ENCODE measurements around the gene DET1. TPM values are rescaled to one million over a fixed set of nuclear protein-coding genes. Genes with fewer than 3 reads are reported as not detected.
A peak's percentile ranks its signal among the peaks of the same experiment; 100 is the strongest.

DET1 gene
- total RNA-seq, 1 experiment from 2014 or later, result 9.3 TPM

- DNase-seq (ENCODE audit: low spot score), result peak; percentile 96
These were observed 79.2 kb downstream of the DET1 start, which contains the start of the genes MRPL46 and MRPS11 for GRCh38 chr15:88467073-88467934. Gene MRPL46, minus strand, starts transcription at chr15:88467388. Its CDS starts 11 bp downstream, at chr15:88467377. Gene MRPS11, plus strand, starts transcription at chr15:88467708. Its CDS starts 10 bp downstream, at chr15:88467718.

GRCh38 chr15:88465633-88466224 lies 80.8 kb downstream of the DET1 start:
- DNase-seq (ENCODE audit: low spot score), result peak; percentile 23

DNA sequence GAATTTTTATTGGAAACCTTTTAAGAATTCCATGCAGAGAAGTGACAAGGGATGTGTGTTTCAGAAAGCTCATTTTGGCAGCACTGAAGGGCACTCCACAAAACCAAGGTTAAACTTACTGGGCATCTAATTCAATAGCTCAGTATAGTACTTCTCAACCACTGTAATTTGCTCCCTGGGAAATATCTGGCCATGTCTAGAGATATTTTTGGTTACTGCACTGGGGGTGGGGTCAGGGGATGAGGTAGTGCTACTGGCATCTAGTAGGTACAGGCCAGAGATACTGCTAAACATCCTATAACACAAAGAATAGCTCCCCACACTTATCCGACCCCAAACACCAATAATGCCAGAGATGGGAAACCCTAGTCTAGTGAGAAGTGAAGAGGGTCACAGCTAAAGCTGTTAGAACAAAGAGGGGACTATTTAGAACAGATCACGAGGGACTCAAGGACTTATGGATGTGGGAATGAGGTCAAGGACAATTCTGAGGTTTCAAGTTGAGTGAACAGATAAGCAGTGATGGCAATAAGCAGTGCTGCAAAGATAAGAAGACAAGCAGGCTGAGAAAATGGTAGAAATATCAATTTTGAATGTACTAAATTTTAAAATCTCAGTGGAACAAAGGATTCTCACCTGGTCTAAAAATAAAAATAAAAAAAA lies 82.5 kb downstream of the DET1 start:
- DNase-seq (ENCODE audit: low spot score), result no peak

Small RNA genes within 50 kb of the gene (small RNA-seq; reads per million reads assigned to genes)
- gene AC013489.2, result not detected

Other genes starting within 250 kb of the DET1 start
- 33.7 and 47.3 TPM in 2 replicates for gene MRPL46, start 79.3 kb downstream of the DET1 start, total RNA-seq (2014; rRNA removed; shearing (Covaris generic))
- 92.3 and 122 TPM in 2 replicates for gene MRPS11, start 79.0 kb downstream of the DET1 start, total RNA-seq (2014; rRNA removed; shearing (Covaris generic))
- gene AEN, start 74.7 kb upstream of the DET1 start, total RNA-seq (2014; rRNA removed; shearing (Covaris generic)), result 170 and 177 TPM in 2 replicates
- gene ISG20, start 92.3 kb upstream of the DET1 start, total RNA-seq (2014; rRNA removed; shearing (Covaris generic)), result 59.0 and 60.2 TPM in 2 replicates